GM23338 (cell line): ENCODE measurements around the gene LMBRD1. TPM values are rescaled to one million over a fixed set of nuclear protein-coding genes. Genes with fewer than 3 reads are reported as not detected.

Experiments used
- ATAC-seq: fragments of 200-7000 bp; cut with Tn5 transposase; 3 replicates; pipeline ENCODE4 v1.9.1; 2020
- DNase-seq: peaks from one replicate; pipeline ENCODE4 v3.0.0-alpha.2; 2015; ENCODE audit warnings: low spot score
- H2AFZ ChIP-seq: fragments of 200-600 bp; sonication (generic); 2 replicates; pipeline ENCODE4 v1.8.0; 2016; ENCODE audit warnings: antibody characterized with exemption, mild to moderate bottlenecking, moderate library complexity
- H3F3A ChIP-seq: fragments of 200-600 bp; sonication (generic); replicated peaks from 2 replicates; pipeline ENCODE4 v1.8.0; 2017; ENCODE audit warnings: antibody characterized with exemption, mixed run types, low read depth
- H3K27ac ChIP-seq: fragments of 200-600 bp; sonication (generic); 2 replicates; pipeline ENCODE4 v1.6.1; 2016; ENCODE audit warnings: low read depth
- H3K27me3 ChIP-seq: fragments of 200-600 bp; sonication (generic); 2 replicates; pipeline ENCODE4 v1.8.0; 2016; ENCODE audit warnings: mild to moderate bottlenecking, mixed run types, moderate library complexity; ENCODE audit not compliant: insufficient read depth
- H3K36me3 ChIP-seq: fragments of 200-600 bp; sonication (generic); 2 replicates; pipeline ENCODE4 v1.8.0; 2016; ENCODE audit warnings: mild to moderate bottlenecking; ENCODE audit not compliant: insufficient read depth
- H3K4me1 ChIP-seq: fragments of 200-600 bp; sonication (generic); 2 replicates; pipeline ENCODE4 v1.8.0; 2016; ENCODE audit warnings: mild to moderate bottlenecking, moderate library complexity; ENCODE audit not compliant: insufficient read depth
- H3K4me2 ChIP-seq: fragments of 200-600 bp; sonication (generic); 2 replicates; pipeline ENCODE4 v1.7.1; 2017; ENCODE audit warnings: mixed run types
- H3K4me3 ChIP-seq: fragments of 200-600 bp; sonication (generic); 2 replicates; pipeline ENCODE4 v1.6.1; 2016; ENCODE audit warnings: mixed run types
- H3K79me2 ChIP-seq: fragments of 200-600 bp; sonication (generic); replicated peaks from 2 replicates; pipeline ENCODE4 v1.8.0; 2017; ENCODE audit warnings: mild to moderate bottlenecking; ENCODE audit not compliant: insufficient read depth
- H3K9me2 ChIP-seq: fragments of 200-600 bp; sonication (generic); 2 replicates; pipeline ENCODE4 v1.8.0; 2017; ENCODE audit not compliant: insufficient read depth
- H4K20me1 ChIP-seq: fragments of 200-600 bp; sonication (generic); replicated peaks from 2 replicates; pipeline ENCODE4 v1.8.0; 2017; ENCODE audit warnings: mild to moderate bottlenecking; ENCODE audit not compliant: insufficient read depth
- H3K27ac Mint-ChIP-seq: 2 replicates; pipeline ENCODE4 v1.8.0; 2020; ENCODE audit warnings: inconsistent platforms, mild to moderate bottlenecking, moderate library complexity, mixed read lengths
- H3K27me3 Mint-ChIP-seq: 3 replicates; pipeline ENCODE4 v1.8.0; 2022; ENCODE audit warnings: low read depth, mild to moderate bottlenecking, moderate library complexity, mixed read lengths, inconsistent platforms; ENCODE audit not compliant: insufficient read depth, poor library complexity
- H3K36me3 Mint-ChIP-seq: 3 replicates; pipeline ENCODE4 v1.8.0; 2021; ENCODE audit warnings: low read depth, mild to moderate bottlenecking, inconsistent platforms, moderate library complexity, mixed read lengths
- H3K4me1 Mint-ChIP-seq: 3 replicates; pipeline ENCODE4 v1.8.0; 2020; ENCODE audit warnings: mild to moderate bottlenecking, inconsistent platforms, mixed read lengths
- H3K4me3 Mint-ChIP-seq: 3 replicates; pipeline ENCODE4 v1.8.0; 2021; ENCODE audit warnings: moderate library complexity, mild to moderate bottlenecking, inconsistent platforms, mixed read lengths
- H3K9me3 Mint-ChIP-seq: 3 replicates; pipeline ENCODE4 v1.8.0; 2020; ENCODE audit warnings: moderate library complexity, mild to moderate bottlenecking, inconsistent platforms, mixed read lengths
- EZH2phosphoT487 ChIP-seq: fragments of 200-600 bp; sonication (generic); IDR thresholded peaks from one replicate; pipeline ENCODE4 v1.8.1; 2018; ENCODE audit warnings: antibody characterized with exemption; ENCODE audit not compliant: unreplicated experiment
- POLR2AphosphoS5 ChIP-seq: IDR thresholded peaks from 2 replicates; pipeline ENCODE4 v1.6.1; 2016; ENCODE audit warnings: antibody characterized with exemption, low read depth
- REST ChIP-seq: IDR thresholded peaks from one replicate; pipeline ENCODE4 v1.6.1; 2018; ENCODE audit warnings: antibody characterized with exemption; ENCODE audit not compliant: unreplicated experiment
- ZNF114 ChIP-seq: fragments of 250-450 bp; sonication (Bioruptor Pico); IDR thresholded peaks from 2 replicates; pipeline ENCODE4 v1.5.0; 2020; ENCODE audit warnings: mild to moderate bottlenecking, moderate library complexity
- ZNF462 ChIP-seq: fragments of 250-450 bp; sonication (Bioruptor Pico); IDR thresholded peaks from 2 replicates; pipeline ENCODE4 v1.5.0; 2020; ENCODE audit warnings: mild to moderate bottlenecking, moderate library complexity
- polyA plus RNA-seq: library from polyadenylated mRNA; unstranded; fragments of >200 nt; fragmentation: Nextera tagmentation; extraction: Ambion mirVana; gene quantifications from 2 replicates; pipeline ENCODE4 v1.2.1, GENCODE V29; 2016
- total RNA-seq: library from RNA; depleted of rRNA; stranded (reverse); fragments of >200 nt; shearing (Covaris generic); gene quantifications from 2 replicates; pipeline ENCODE4 v1.2.3, GENCODE V29; 2014

LMBRD1 gene
- total and polyA plus RNA-seq, 2 experiments from 2014 or later, result 20.3 to 21.0 TPM

GRCh38 chr6:69795469-69796072, 1.2 kb downstream of the LMBRD1 start (continued):
- TF ChIP-seq REST (no peak), POLR2AphosphoS5 (no peak), ZNF462 (CRISPR knock-in tag) (no peak), EZH2phosphoT487 (no peak), ZNF114 (CRISPR knock-in tag) (no peak)

GRCh38 chr6:69792292-69792691, 4.5 kb downstream of the LMBRD1 start:
- no peak for DNase-seq
- no peak overlapping the region for H3K4me3 ChIP-seq
- H3F3A ChIP-seq, result no peaks in the 10 kb centered on the region
- Mint-ChIP-seq H3K36me3 (no peaks in the 10 kb centered on the region; the same call in 2 of the 3 replicates), H3K27ac (no peak overlapping the region), H3K27me3 (no peaks in the 10 kb centered on the region), H3K9me3 (peaks cover 4% of the 10 kb centered on the region; the same call in 1 of the 3 replicates), H3K4me1 (peaks cover 31% of the 10 kb centered on the region), H3K4me3 (no peak overlapping the region)
- no peaks in the 10 kb centered on the region for H3K9me2 ChIP-seq
- peaks cover 12% of the 10 kb centered on the region for H3K4me1 ChIP-seq
- no peaks in the 10 kb centered on the region for H3K27me3 ChIP-seq
- no peak overlapping the region for H3K27ac ChIP-seq
- H2AFZ ChIP-seq, result no peak overlapping the region
- H4K20me1 ChIP-seq, result peaks cover 7% of the 10 kb centered on the region; the same call in 1 of the 2 replicates
- H3K79me2 ChIP-seq, result peaks cover 47% of the 10 kb centered on the region
- H3K36me3 ChIP-seq, result no peaks in the 10 kb centered on the region
- ATAC-seq, result no peak
- no peak overlapping the region for H3K4me2 ChIP-seq
- TF ChIP-seq ZNF462 (CRISPR knock-in tag), result no peak
